NCI-H774 (cell line): Measurements from ENCODE around the gene GPR83.
"Not testable (repeated sequence)": the region's sequence is repeated elsewhere in the genome, so short reads cannot be mapped to it uniquely, and the experiment has no call there.

Experiments
- DNase-seq: peaks from one replicate; lab custom pipeline; 2025; lab: John Stamatoyannopoulos, UW

The GPR83 gene

DNA sequence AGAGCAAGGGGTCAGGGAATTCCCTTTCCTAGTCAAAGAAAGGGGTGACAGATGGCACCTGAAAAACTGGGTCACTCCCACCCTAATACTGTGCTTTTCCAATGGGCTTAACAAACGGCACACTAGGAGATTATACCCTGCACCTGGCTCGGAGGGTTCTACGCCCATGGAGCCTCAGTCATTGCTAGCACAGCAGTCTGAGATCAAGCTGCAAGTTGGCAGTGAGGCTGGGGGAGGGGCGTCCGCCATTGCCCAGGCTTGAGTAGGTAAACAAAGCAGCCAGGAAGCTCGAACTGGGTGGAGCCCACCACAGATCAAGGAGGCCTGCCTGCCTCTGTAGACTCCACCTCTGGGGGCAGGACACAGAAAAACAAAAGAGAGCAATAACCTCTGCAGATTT is 30.6 kb downstream of the GPR83 start:
- DNase-seq, result not testable (repeated sequence)

DNA sequence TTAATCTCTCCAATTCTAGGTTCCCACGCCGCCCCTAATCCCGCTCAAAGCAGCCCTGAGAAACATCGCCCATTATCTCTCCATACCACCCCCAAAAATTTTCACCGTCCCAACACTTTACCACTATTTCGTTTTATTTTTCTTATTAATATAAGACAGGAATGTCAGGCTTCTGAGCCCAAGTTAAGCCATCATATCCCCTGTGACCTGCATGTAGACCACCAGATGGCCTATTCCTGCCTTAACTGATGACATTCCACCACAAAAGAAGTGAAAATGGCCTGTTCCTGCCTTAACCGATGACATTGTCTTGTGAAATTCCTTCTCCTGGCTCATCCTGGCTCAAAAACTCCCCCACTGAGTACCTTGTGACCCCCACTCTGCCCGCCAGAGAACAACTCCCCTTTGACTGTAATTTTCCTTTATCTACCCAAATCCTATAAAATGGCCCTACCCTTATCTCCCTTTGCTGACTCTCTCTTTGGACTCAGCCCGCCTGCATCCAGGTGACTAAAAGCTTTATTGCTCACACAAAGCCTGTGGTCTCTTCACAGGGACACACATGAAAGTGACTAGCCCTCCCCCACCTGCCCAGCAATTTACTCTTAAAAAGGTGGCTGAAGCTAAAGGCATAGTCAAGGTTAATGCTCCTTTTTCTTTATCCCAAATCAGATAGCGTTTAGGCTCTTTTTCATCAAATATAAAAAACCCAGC is 50.2 kb downstream of the GPR83 start:
- not testable (repeated sequence) for DNase-seq

- DNase-seq, result not testable (repeated sequence)
Observed at GRCh38 chr11:94346311-94346710, 54.9 kb downstream of the GPR83 start.

DNA sequence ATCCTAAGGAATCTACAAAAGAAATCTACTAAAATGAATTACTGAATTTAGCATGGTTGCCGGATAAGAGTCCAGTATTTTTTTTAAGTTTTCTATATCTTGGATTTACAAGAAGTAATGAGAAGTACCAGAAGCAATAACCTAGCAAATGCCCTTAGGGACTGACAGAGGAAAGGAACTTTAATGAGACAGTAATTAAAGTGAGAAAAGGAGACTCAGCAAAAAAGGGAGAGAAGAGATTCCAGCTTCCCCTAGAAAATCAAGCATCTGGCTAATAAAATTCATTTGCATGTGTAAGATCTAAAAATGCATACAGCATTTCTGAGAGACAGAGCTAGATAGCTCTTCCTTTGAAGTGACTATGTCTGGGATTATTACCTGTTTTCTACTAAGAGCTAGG is 57.7 kb downstream of the GPR83 start:
- DNase-seq, result no peak

DNA sequence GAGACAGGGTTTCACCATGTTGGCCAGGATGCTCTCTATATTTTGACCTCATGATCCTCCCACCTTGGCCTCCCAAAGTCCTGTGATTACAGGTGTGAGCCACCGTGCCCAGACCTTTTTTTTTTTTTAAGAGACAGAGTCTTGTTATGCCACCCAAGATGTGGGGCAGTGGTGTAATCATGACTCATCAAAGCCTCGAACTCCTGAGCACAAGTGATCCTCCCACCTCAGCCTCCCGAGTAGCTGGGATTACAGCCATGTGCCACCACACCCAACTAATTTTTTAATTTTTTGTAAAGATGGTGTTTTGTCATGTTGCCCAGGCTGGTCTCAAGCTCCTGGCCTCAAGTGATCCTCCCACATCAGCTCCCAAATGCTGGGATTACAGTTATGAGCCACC is 59.0 kb downstream of the GPR83 start:
- no peak for DNase-seq

- no peak for DNase-seq
Observed at GRCh38 chr11:94338651-94339050, 62.6 kb downstream of the GPR83 start.

DNA sequence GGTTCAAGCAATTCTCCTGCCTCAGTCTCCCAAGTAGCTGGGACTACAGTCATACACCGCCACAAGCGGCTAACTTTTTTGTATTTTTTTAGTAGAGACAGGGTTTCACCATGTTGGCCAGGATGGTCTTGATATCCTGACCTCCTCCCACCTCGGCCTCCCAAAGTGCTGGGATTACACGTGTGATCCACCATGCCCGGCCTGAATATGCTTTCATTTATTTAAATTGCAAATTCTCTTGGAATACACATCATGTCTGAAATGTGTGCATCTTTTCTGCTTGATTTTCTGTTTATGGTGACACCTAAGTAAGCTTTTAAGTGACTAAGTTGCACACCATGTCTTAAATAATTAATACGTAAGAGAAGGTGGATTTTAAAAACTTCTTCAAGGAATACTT is 65.2 kb downstream of the GPR83 start:
- DNase-seq, result no peak

- DNase-seq, result no peak
Observed at GRCh38 chr11:94332814-94333213, 68.4 kb downstream of the GPR83 start.

GRCh38 chr11:94330789-94331188 is 70.4 kb downstream of the GPR83 start:
- no peak for DNase-seq

- DNase-seq, result no peak
Observed at GRCh38 chr11:94329501-94329900, 71.7 kb downstream of the GPR83 start.

DNA sequence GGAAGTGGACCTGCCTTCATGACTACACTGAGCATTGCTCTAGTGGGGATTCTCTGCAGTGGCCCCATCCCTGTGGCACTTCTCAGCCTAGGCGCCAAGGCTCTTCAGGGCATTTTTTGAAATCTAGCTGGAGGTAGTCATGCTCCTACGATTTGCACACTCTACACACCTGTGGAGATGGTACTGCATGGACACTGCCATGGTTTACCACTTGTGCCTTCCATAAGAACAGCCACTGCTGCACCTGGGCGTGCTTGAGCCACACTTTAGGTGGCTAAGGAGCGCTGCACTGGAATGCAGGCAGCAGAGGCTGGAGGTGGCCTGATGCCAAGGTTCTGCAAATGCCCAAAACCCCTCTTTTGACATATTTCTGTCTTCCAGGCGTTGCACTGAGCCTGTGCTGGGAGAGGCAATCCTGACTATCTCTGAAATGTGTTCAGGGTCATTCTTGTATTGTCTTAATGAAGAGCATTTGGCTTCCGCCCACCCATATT is 72.6 kb downstream of the GPR83 start:
- no peak for DNase-seq
